H1 (cell line): ENCODE measurements around the gene DUSP1. TPM values are rescaled to one million over a fixed set of nuclear protein-coding genes. Genes with fewer than 3 reads are reported as not detected.

Experiments used
- CTCF ChIA-PET: fragments of 300-600 bp; sonication (Branson Sonifier 250); formaldehyde crosslinking; loops from one replicate; lab custom pipeline; 2021; ENCODE audit not compliant: partially characterized antibody; lab: Charles Lee
- POLR2A ChIA-PET: fragments of 300-600 bp; sonication (Branson Sonifier 250); formaldehyde crosslinking; loops from one replicate; lab custom pipeline; 2021; ENCODE audit warnings: inconsistent platforms; ENCODE audit not compliant: partially characterized antibody; lab: Charles Lee
- DNase-seq, 2 experiments: peaks; one replicate each; pipeline versions ENCODE4 v3.0.0 to v3.0.0-alpha.2; 2010 to 2022; ENCODE audit warnings: low spot score in 2 of 2, low read depth in 1 of 2, mixed read lengths in 1 of 2
- FAIRE-seq: peaks from 2 replicates; lab custom pipeline; 2011; peaks lifted over from hg19 to GRCh38; lab: Jason Lieb, UNC
- H2AFZ ChIP-seq: 2 replicates; pipeline ENCODE4 v1.8.1; 2012; ENCODE audit warnings: low read length, inconsistent platforms
- H2AK5ac ChIP-seq: 2 replicates; pipeline ENCODE4 v1.6.1; 2013; ENCODE audit warnings: low read depth, low read length
- H2BK120ac ChIP-seq: replicated peaks from 2 replicates; pipeline ENCODE3; 2013; ENCODE audit warnings: low read depth, low read length, inconsistent platforms
- H2BK12ac ChIP-seq: 2 replicates; pipeline ENCODE4 v1.6.1; 2013; ENCODE audit warnings: low read depth, low read length
- H2BK15ac ChIP-seq: 2 replicates; pipeline ENCODE4 v1.6.1; 2013; ENCODE audit warnings: low read length
- H2BK20ac ChIP-seq: 2 replicates; pipeline ENCODE4 v1.6.1; 2013; ENCODE audit warnings: low read length
- H2BK5ac ChIP-seq: 2 replicates; pipeline ENCODE4 v1.6.1; 2013; ENCODE audit warnings: low read depth, low read length
- H3K14ac ChIP-seq: 2 replicates; pipeline ENCODE4 v1.6.1; 2013; ENCODE audit warnings: inconsistent platforms; ENCODE audit not compliant: insufficient read length
- H3K18ac ChIP-seq: 2 replicates; pipeline ENCODE4 v1.6.1; 2013; ENCODE audit warnings: low read length; ENCODE audit errors: extremely low read depth
- H3K23ac ChIP-seq: 2 replicates; pipeline ENCODE4 v1.6.1; 2013; ENCODE audit warnings: inconsistent platforms; ENCODE audit not compliant: insufficient read length
- H3K23me2 ChIP-seq: 2 replicates; pipeline ENCODE4 v1.6.1; 2013; ENCODE audit warnings: low read depth, low read length
- H3K27ac ChIP-seq: 2 replicates; pipeline ENCODE4 v1.6.1; 2011; ENCODE audit warnings: low read depth, low read length, inconsistent platforms
- H3K27me3 ChIP-seq, 4 experiments: replicated peaks in 1 of 4; 1 replicate in 1 of 4; 2 replicates in 3 of 4; pipeline versions ENCODE4 v1.6.1 to v1.8.1; 2011 to 2013; ENCODE audit warnings: low read length in 3 of 4, mild to moderate bottlenecking in 3 of 4, inconsistent platforms in 2 of 4, mixed read lengths in 2 of 4, moderate library complexity in 1 of 4; ENCODE audit not compliant: control insufficient read depth in 3 of 4, insufficient read depth in 3 of 4; ENCODE audit errors: extremely low read depth in 1 of 4
- H3K36me3 ChIP-seq, 4 experiments: 2 replicates each; pipeline versions ENCODE4 v1.6.1 to v1.8.1; 2011 to 2013; ENCODE audit warnings: mild to moderate bottlenecking in 4 of 4, low read length in 3 of 4, moderate library complexity in 2 of 4, control low read depth in 1 of 4, inconsistent platforms in 1 of 4; ENCODE audit not compliant: insufficient read depth in 4 of 4, control insufficient read depth in 2 of 4
- H3K4ac ChIP-seq: replicated peaks from 2 replicates; pipeline ENCODE3; 2013; ENCODE audit warnings: low read length, low read depth, mixed read lengths, inconsistent platforms; ENCODE audit not compliant: insufficient read length
- H3K4me1 ChIP-seq, 4 experiments: replicated peaks in 1 of 4; 1 replicate in 1 of 4; 2 replicates in 3 of 4; pipeline versions ENCODE4 v1.6.1 to v1.8.1; 2011 to 2013; ENCODE audit warnings: low read length in 3 of 4, inconsistent platforms in 2 of 4, mixed read lengths in 1 of 4; ENCODE audit not compliant: insufficient read depth in 4 of 4, control insufficient read depth in 3 of 4
- H3K4me2 ChIP-seq, 2 experiments: 2 replicates each; pipeline versions ENCODE4 v1.6.1 to v1.8.1; 2011 to 2013; ENCODE audit warnings: low read depth in 2 of 2, low read length in 2 of 2, control low read depth in 1 of 2, inconsistent platforms in 1 of 2, mild to moderate bottlenecking in 1 of 2; ENCODE audit not compliant: insufficient read depth in 1 of 2
- H3K4me3 ChIP-seq, 4 experiments: fragments of 200-600, 300-600 bp in 1 of 4; sonication (generic), shearing (Covaris generic), sonication (Bioruptor Twin) in 1 of 4; 2 replicates each; pipeline versions ENCODE4 v1.5.1 to v1.8.1; 2011 to 2016; ENCODE audit warnings: low read length in 4 of 4, low read depth in 3 of 4, control low read depth in 2 of 4, inconsistent platforms in 2 of 4, mild to moderate bottlenecking in 2 of 4, mixed read lengths in 1 of 4, moderate library complexity in 1 of 4; ENCODE audit not compliant: insufficient read depth in 2 of 4; ENCODE audit errors: extremely low read depth in 1 of 4
- H3K56ac ChIP-seq: replicated peaks from 2 replicates; pipeline ENCODE3; 2013; ENCODE audit warnings: low read depth, mild to moderate bottlenecking, mixed read lengths, low read length, inconsistent platforms; ENCODE audit not compliant: insufficient read length
- H3K79me1 ChIP-seq: 2 replicates; pipeline ENCODE4 v1.6.1; 2013; ENCODE audit warnings: low read depth, low read length, control low read depth
- H3K79me2 ChIP-seq, 2 experiments: 2 replicates each; pipeline versions ENCODE4 v1.6.1 to v1.8.1; 2012 to 2013; ENCODE audit warnings: low read length in 2 of 2, mild to moderate bottlenecking in 2 of 2, inconsistent platforms in 1 of 2; ENCODE audit not compliant: insufficient read depth in 2 of 2, control insufficient read depth in 1 of 2
- H3K9ac ChIP-seq, 4 experiments: replicated peaks in 1 of 4; 1 replicate in 1 of 4; 2 replicates in 3 of 4; pipeline versions ENCODE4 v1.6.1 to v1.8.1; 2011 to 2013; ENCODE audit warnings: low read depth in 3 of 4, low read length in 3 of 4, control low read depth in 2 of 4, mild to moderate bottlenecking in 2 of 4, moderate library complexity in 2 of 4, inconsistent platforms in 1 of 4; ENCODE audit errors: extremely low read depth in 1 of 4
- H3K9me3 ChIP-seq, 2 experiments: 2 replicates each; pipeline versions ENCODE4 v1.6.1 to v1.8.1; 2012 to 2013; ENCODE audit warnings: mild to moderate bottlenecking in 2 of 2, moderate library complexity in 2 of 2, control low read depth in 1 of 2, inconsistent platforms in 1 of 2, low read depth in 1 of 2, low read length in 1 of 2, mixed read lengths in 1 of 2; ENCODE audit not compliant: insufficient read depth in 2 of 2
- H4K20me1 ChIP-seq, 2 experiments: replicated peaks in 1 of 2; 2 replicates each; pipeline versions ENCODE3 to v1.8.1; 2011 to 2013; ENCODE audit warnings: inconsistent platforms in 2 of 2, low read length in 2 of 2, mild to moderate bottlenecking in 1 of 2; ENCODE audit not compliant: insufficient read depth in 2 of 2, control insufficient read depth in 1 of 2
- H4K5ac ChIP-seq: 2 replicates; pipeline ENCODE4 v1.6.1; 2013; ENCODE audit warnings: low read length, low read depth, mixed read lengths, inconsistent platforms; ENCODE audit not compliant: insufficient read length
- H4K8ac ChIP-seq: 2 replicates; pipeline ENCODE4 v1.8.0; 2013; ENCODE audit warnings: mild to moderate bottlenecking, moderate library complexity, low read length, inconsistent platforms; ENCODE audit not compliant: insufficient read depth; ENCODE audit errors: extremely low read depth
- H4K91ac ChIP-seq: replicated peaks from 2 replicates; pipeline ENCODE3; 2013; ENCODE audit warnings: low read length, mixed read lengths, inconsistent platforms; ENCODE audit not compliant: insufficient read length
- BACH1 ChIP-seq: IDR thresholded peaks from 2 replicates; pipeline ENCODE4 v1.6.1; 2012; ENCODE audit warnings: low read length, improper control_type of control experiment
- CEBPB ChIP-seq: IDR thresholded peaks from 2 replicates; pipeline ENCODE4 v1.6.1; 2012; ENCODE audit warnings: low read depth, low read length
- SP4 ChIP-seq: IDR thresholded peaks from 2 replicates; pipeline ENCODE4 v1.6.1; 2012; ENCODE audit warnings: low read length, inconsistent platforms
- TBP ChIP-seq: IDR thresholded peaks from 2 replicates; pipeline ENCODE4 v1.6.1; 2011; ENCODE audit warnings: low read depth, low read length, improper control_type of control experiment
- WGBS, 2 experiments: shearing (Covaris generic) in 1 of 2; methylation state at CpG; one replicate each; pipeline versions ENCODE4 v1.1.6 to v1.1.7; 2013 to 2015; ENCODE audit warnings: low lambda C conversion rate in 2 of 2, mixed read lengths in 2 of 2, inconsistent platforms in 1 of 2, low coverage in 1 of 2, missing lambda C conversion rate in 1 of 2; ENCODE audit not compliant: insufficient replicate concordance in 2 of 2, insufficient coverage in 1 of 2, insufficient read length in 1 of 2; ENCODE audit errors: extremely low coverage in 1 of 2, missing lambda C conversion rate in 1 of 2; 5-methylcytosine and 5-hydroxymethylcytosine counted together
- polyA plus RNA-seq, 7 experiments: library from polyadenylated mRNA; depleted of rRNA in 3 of 7; stranded (reverse) in 5 of 7; unstranded in 2 of 7; fragments of >200 nt in 5 of 7; fragments of 200-250 nt in 2 of 7; gene quantifications; 1 replicate in 5 of 7; 2 replicates in 1 of 7; 4 replicates in 1 of 7; pipeline versions ENCODE4 v1.2.1 to v1.2.3, GENCODE V29; 2011 to 2013; ENCODE audit warnings: missing spikeins in 2 of 7, mixed read lengths in 2 of 7
- total RNA-seq: library from RNA; stranded (reverse); fragmentation: NEBNext Ultra II Directional; extraction: Animal tissue kit (Norgen Biotek cat#: 25700); gene quantifications from 2 replicates; pipeline ENCODE4 v1.2.1, GENCODE V29; 2021

DUSP1 gene
- total and polyA plus RNA-seq, 2 of the 8 experiments (the other 6 are each of a cell fraction or from before 2014, with no cell fraction given) = 6.5 to 11.7 TPM

DNA sequence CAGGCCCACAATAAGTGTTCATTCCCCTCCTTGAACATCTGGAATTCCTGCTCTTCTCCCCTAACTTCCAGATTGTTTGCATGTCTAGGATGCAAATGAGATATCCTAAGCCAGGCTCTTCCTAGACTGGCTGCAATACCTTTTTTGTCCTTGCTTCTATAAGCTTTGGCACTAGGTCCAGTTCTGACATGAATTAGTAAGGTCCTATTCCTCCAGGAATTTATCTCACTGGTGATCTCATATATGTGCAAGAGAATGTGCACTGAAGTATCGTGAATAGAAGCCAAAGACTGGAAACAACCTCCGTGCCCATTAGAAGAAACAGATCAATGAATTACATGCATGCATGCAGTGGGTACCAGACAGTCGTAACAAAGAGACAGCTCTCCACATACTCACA is 25.2 kb downstream of the DUSP1 start:
- Histone ChIP-seq H2AFZ (no peak overlapping the region), H2AK5ac (no peak overlapping the region), H3K23me2 (no peaks in the 10 kb centered on the region), H2BK5ac (no peak overlapping the region), H4K5ac (no peak overlapping the region)
- 91% methylated on average over 3 of the region's 3 CpGs; no CpG with 5 or more reads in 1 of the 2 experiments for WGBS, 2 experiments
- POLR2A ChIA-PET = interaction anchor here (0.6 to 1.8 kb wide), 2 partner anchors 19 to 605 kb away, joined by 4 to 6 read pairs; no protein-coding TSS in a partner anchor
- TF ChIP-seq TBP (no peak), CEBPB (no peak), SP4 (no peak), BACH1 (no peak)
- TF ChIP-seq, all 59 proteins: peak for 0
- Histone ChIP-seq H3K4me3 (no peak overlapping the region), H3K4me1 (peaks cover 0 to 4% (median 0%) of the 10 kb centered on the region in 4 experiments; a peak in 3 of 7 replicates), H2BK15ac (no peak overlapping the region), H3K36me3 (no peaks in the 10 kb centered on the region), H3K79me2 (no peaks in the 10 kb centered on the region), H3K9me3 (peaks cover 6 to 9% of the 10 kb centered on the region in 2 experiments; a peak in 3 of 4 replicates), H2BK120ac (no peak overlapping the region), H3K9ac (no peak overlapping the region), H4K8ac (no peak overlapping the region), H2BK12ac (no peak overlapping the region), H3K27ac (no peak overlapping the region), H2BK20ac (no peak overlapping the region), H3K4ac (no peak overlapping the region), H4K91ac (no peak overlapping the region), H3K56ac (no peak overlapping the region), H3K79me1 (no peaks in the 10 kb centered on the region), H3K23ac (no peak overlapping the region), H3K14ac (no peak overlapping the region), H3K4me2 (no peak overlapping the region), H3K27me3 (peaks cover 0 to 11% (median 8%) of the 10 kb centered on the region in 4 experiments; a peak in 6 of 7 replicates), H4K20me1 (no peaks in the 10 kb centered on the region), H3K18ac (no peak overlapping the region)
- FAIRE-seq (no peak), DNase-seq (no peak)
- CTCF ChIA-PET = interaction anchor here (1.0 kb wide), 1 partner anchor 12 kb away, joined by 3 read pairs; no protein-coding TSS in a partner anchor
